Measurements from ENCODE around the gene NTMT1.

The NTMT1 gene

GRCh38 chr9:129626625-129627284 is 792 bp downstream of the NTMT1 start:
- no peak for TF ChIP-seq CTCF (IDR thresholded peaks at IDR 0.05; ENCODE audit: borderline replicate concordance, insufficient read depth, low read depth, low read length)
- H3K4me3 ChIP-seq (ENCODE audit: low read depth, low read length): peak overlapping the region; percentile 90

- H3K4me3 ChIP-seq (ENCODE audit: low read depth, low read length): peak overlapping the region; percentile 90
- no peak for TF ChIP-seq CTCF (IDR thresholded peaks at IDR 0.05; ENCODE audit: borderline replicate concordance, insufficient read depth, low read depth, low read length)
These were observed 1.8 kb downstream of the NTMT1 start for GRCh38 chr9:129627556-129628440.

GRCh38 chr9:129628709-129629108 is 2.7 kb downstream of the NTMT1 start:
- no peak overlapping the region for H3K4me3 ChIP-seq (ENCODE audit: low read depth, low read length)

GRCh38 chr9:129629251-129629820 is 3.4 kb downstream of the NTMT1 start:
- H3K4me3 ChIP-seq (ENCODE audit: low read depth, low read length): no peak overlapping the region
- TF ChIP-seq CTCF (IDR thresholded peaks at IDR 0.05; ENCODE audit: borderline replicate concordance, insufficient read depth, low read depth, low read length): no peak

More at GRCh38 chr9:129628709-129629108, 2.7 kb downstream of the NTMT1 start:
- TF ChIP-seq CTCF (IDR thresholded peaks at IDR 0.05; ENCODE audit: borderline replicate concordance, insufficient read depth, low read depth, low read length): no peak

DNA sequence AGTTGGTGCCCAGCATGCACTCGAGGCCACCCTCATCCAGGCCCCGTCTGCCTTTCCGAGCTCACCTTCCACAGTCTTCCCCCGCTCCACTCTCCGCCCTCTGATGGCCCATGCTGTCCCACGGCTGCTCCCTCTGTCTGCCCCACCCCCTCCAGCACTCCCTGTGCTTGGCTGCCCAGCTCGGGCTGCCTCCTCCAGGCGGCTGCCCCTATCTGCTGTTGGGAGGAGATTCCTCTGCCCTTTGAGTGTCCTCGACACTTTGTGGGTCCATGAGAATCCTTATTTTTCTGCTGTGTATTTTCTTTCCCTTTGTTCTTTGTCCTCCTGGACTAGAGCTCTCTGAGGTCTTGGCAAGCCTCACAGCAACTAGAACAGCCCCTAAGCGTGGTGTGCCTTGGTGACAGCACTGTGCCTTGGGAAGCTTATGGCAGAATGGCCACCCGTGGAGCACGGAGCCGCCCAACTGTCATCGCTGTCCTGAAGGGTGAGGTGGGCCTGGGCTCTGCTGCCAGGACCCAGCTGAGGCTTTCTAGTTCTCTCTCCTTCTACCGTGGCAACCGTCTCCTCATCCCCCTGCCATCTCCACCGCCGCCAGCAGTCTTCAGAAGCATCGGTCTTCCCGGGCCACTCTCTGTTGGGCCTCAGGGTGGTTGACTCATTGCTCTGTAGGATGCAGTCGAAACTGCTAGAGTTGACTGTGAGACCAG is 5.2 kb downstream of the NTMT1 start:
- TF ChIP-seq CTCF (IDR thresholded peaks at IDR 0.05; ENCODE audit: borderline replicate concordance, insufficient read depth, low read depth, low read length): no peak
- H3K4me3 ChIP-seq (ENCODE audit: low read depth, low read length): no peak overlapping the region

DNA sequence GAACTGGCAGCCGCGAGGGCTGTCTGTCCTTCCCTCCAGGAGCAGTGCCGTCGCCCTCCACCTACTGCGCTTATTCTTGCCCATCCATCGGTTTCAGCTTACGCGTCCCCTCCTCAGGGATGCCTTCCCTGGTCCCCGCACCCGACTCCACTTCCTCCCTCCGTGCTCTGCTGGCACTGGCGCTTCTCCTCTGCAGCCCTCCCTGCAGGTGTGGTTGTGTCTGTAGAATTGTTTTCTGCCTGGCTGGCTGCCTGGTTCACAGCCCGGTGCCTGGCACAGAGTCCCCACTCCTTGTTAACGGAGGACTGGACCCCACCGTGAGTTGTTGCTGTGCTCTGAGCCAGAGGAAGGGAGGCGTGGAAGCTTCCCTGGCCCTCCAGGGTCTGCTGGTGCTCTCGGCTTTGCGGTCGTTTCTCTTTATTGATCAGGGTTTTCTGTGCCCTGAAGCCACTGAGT is 5.7 kb downstream of the NTMT1 start:
- no peak overlapping the region for H3K4me3 ChIP-seq (ENCODE audit: low read depth, low read length)
- no peak for TF ChIP-seq CTCF (IDR thresholded peaks at IDR 0.05; ENCODE audit: borderline replicate concordance, insufficient read depth, low read depth, low read length)
